ENCODE data around the gene WDR59.

- TF ChIP-seq CTCF (IDR thresholded peaks at IDR 0.05) (no peak), POLR2A (IDR thresholded peaks at IDR 0.05) (no peak)
Observed at GRCh38 chr16:75011634-75012307, 26.8 kb upstream of the WDR59 start.
